IMR-90 (cell line): ENCODE data around the gene PCDHGC5. TPM values are rescaled to one million over a fixed set of nuclear protein-coding genes. Genes with fewer than 3 reads are reported as not detected.

Experiments
- ATAC-seq: fragments of 200-7000 bp; cut with Tn5 transposase; 2 replicates; pipeline ENCODE4 v1.9.1; 2020; ENCODE audit warnings: low read depth, mild to moderate bottlenecking, moderate library complexity
- BruUV-seq: library from RNA; stranded (reverse); fragments of 400-500 nt; replicated peaks from 2 replicates; lab custom pipeline; 2021; lab: Mats Ljungman, UMichigan
- CTCF ChIA-PET: fragments of 300-600 bp; formaldehyde crosslinking; extraction: SDS; loops from one replicate; lab custom pipeline; 2021; ENCODE audit warnings: antibody characterized with exemption; lab: Yijun Ruan, JAX
- POLR2A ChIA-PET: fragments of 300-600 bp; sonication (Branson Sonifier 250); formaldehyde crosslinking; loops from one replicate; lab custom pipeline; 2022; ENCODE audit warnings: antibody characterized with exemption; ENCODE audit not compliant: unreplicated experiment; lab: Charles Lee
- DNase-seq: peaks from one replicate; pipeline ENCODE4 v3.0.0; 2013
- H2AFZ ChIP-seq: replicated peaks from 2 replicates; pipeline ENCODE3; 2013; ENCODE audit warnings: low read length, mild to moderate bottlenecking; ENCODE audit not compliant: poor library complexity
- H2AK5ac ChIP-seq: 2 replicates; pipeline ENCODE4 v1.6.1; 2013; ENCODE audit warnings: low read depth, low read length, inconsistent platforms
- H2AK9ac ChIP-seq: replicated peaks from 2 replicates; pipeline ENCODE3; 2013; ENCODE audit warnings: mild to moderate bottlenecking, low read depth, low read length, moderate library complexity; ENCODE audit not compliant: poor library complexity
- H2BK120ac ChIP-seq: 2 replicates; pipeline ENCODE4 v1.6.1; 2013; ENCODE audit warnings: low read depth, low read length, inconsistent platforms
- H2BK15ac ChIP-seq: 3 replicates; pipeline ENCODE4 v1.6.1; 2013; ENCODE audit warnings: low read depth, low read length, inconsistent platforms
- H2BK20ac ChIP-seq: 2 replicates; pipeline ENCODE4 v1.6.1; 2013; ENCODE audit warnings: low read depth, mild to moderate bottlenecking, inconsistent platforms, low read length, moderate library complexity
- H2BK5ac ChIP-seq: 2 replicates; pipeline ENCODE4 v1.6.1; 2013; ENCODE audit warnings: mild to moderate bottlenecking, low read depth, low read length, inconsistent platforms; ENCODE audit not compliant: poor library complexity, severe bottlenecking
- H3K14ac ChIP-seq: replicated peaks from 2 replicates; pipeline ENCODE4 v1.6.1; 2013; ENCODE audit warnings: low read depth, low read length, inconsistent platforms
- H3K18ac ChIP-seq: 2 replicates; pipeline ENCODE4 v1.6.1; 2013; ENCODE audit warnings: low read depth, low read length, control low read depth
- H3K23ac ChIP-seq: 2 replicates; pipeline ENCODE4 v1.6.1; 2013; ENCODE audit warnings: low read depth, low read length, inconsistent platforms
- H3K27ac ChIP-seq: 2 replicates; pipeline ENCODE4 v1.5.1; 2013; ENCODE audit warnings: mild to moderate bottlenecking, control low read depth, low read length; ENCODE audit not compliant: insufficient read depth
- H3K27me3 ChIP-seq: 2 replicates; pipeline ENCODE4 v1.6.1; 2013; ENCODE audit warnings: low read length; ENCODE audit not compliant: control insufficient read depth, insufficient read depth
- H3K36me3 ChIP-seq: 2 replicates; pipeline ENCODE4 v1.6.1; 2013; ENCODE audit warnings: low read length, mixed read lengths; ENCODE audit not compliant: control insufficient read depth, insufficient read depth
- H3K4ac ChIP-seq: 2 replicates; pipeline ENCODE4 v1.6.1; 2013; ENCODE audit warnings: low read depth, low read length, inconsistent platforms
- H3K4me1 ChIP-seq: 2 replicates; pipeline ENCODE4 v1.6.1; 2013; ENCODE audit warnings: low read length, mixed read lengths; ENCODE audit not compliant: control insufficient read depth, insufficient read depth
- H3K4me2 ChIP-seq: 2 replicates; pipeline ENCODE4 v1.6.1; 2013; ENCODE audit warnings: low read depth, mild to moderate bottlenecking, control low read depth, low read length, moderate library complexity
- H3K4me3 ChIP-seq: 2 replicates; pipeline ENCODE4 v1.5.1; 2013; ENCODE audit warnings: low read depth, mild to moderate bottlenecking, control low read depth, low read length, moderate library complexity; ENCODE audit not compliant: insufficient read depth
- H3K56ac ChIP-seq: 2 replicates; pipeline ENCODE4 v1.6.1; 2013; ENCODE audit warnings: low read length, inconsistent platforms; ENCODE audit not compliant: insufficient read depth; ENCODE audit errors: extremely low read depth
- H3K79me1 ChIP-seq, 2 experiments: 2 replicates each; pipeline ENCODE4 v1.6.1; 2013; ENCODE audit warnings: low read length in 2 of 2, inconsistent platforms in 1 of 2, low read depth in 1 of 2
- H3K9ac ChIP-seq: 2 replicates; pipeline ENCODE4 v1.6.1; 2013; ENCODE audit warnings: low read depth, low read length, control low read depth
- H3K9me1 ChIP-seq: 2 replicates; pipeline ENCODE4 v1.6.1; 2013; ENCODE audit warnings: low read length, inconsistent platforms; ENCODE audit not compliant: insufficient read depth
- H3K9me3 ChIP-seq: 2 replicates; pipeline ENCODE4 v1.6.1; 2013; ENCODE audit warnings: low read length; ENCODE audit not compliant: control insufficient read depth, insufficient read depth
- H4K20me1 ChIP-seq: 2 replicates; pipeline ENCODE4 v1.6.1; 2013; ENCODE audit warnings: low read length, inconsistent platforms; ENCODE audit not compliant: insufficient read depth
- H4K5ac ChIP-seq: 2 replicates; pipeline ENCODE4 v1.6.1; 2013; ENCODE audit warnings: mild to moderate bottlenecking, low read depth, low read length, control low read depth
- H4K8ac ChIP-seq, 2 experiments: 2 replicates each; pipeline ENCODE4 v1.6.1; 2013; ENCODE audit warnings: low read depth in 2 of 2, low read length in 2 of 2, control low read depth in 1 of 2, inconsistent platforms in 1 of 2
- H4K91ac ChIP-seq: 2 replicates; pipeline ENCODE4 v1.6.1; 2013; ENCODE audit warnings: low read depth, low read length, inconsistent platforms; ENCODE audit not compliant: insufficient read depth
- CEBPB ChIP-seq: IDR thresholded peaks from 2 replicates; pipeline ENCODE4 v1.6.1; 2012; ENCODE audit warnings: low read depth, low read length, improper control_type of control experiment
- CHD1 ChIP-seq: IDR thresholded peaks from 2 replicates; pipeline ENCODE4 v1.6.1; 2012; ENCODE audit warnings: low read depth, low read length, improper control_type of control experiment
- ELK1 ChIP-seq: fragments of 150-350 bp; IDR thresholded peaks from 2 replicates; pipeline ENCODE4 v1.6.1; 2016; ENCODE audit warnings: low read depth, mild to moderate bottlenecking, low read length, moderate library complexity, borderline replicate concordance
- FOS ChIP-seq: fragments of 150-350 bp; IDR thresholded peaks from 2 replicates; pipeline ENCODE4 v1.6.1; 2016; ENCODE audit warnings: low read depth, low read length
- MAZ ChIP-seq: IDR thresholded peaks from 2 replicates; pipeline ENCODE4 v1.6.1; 2012; ENCODE audit warnings: low read depth, mild to moderate bottlenecking, low read length, improper control_type of control experiment, moderate library complexity, borderline replicate concordance
- MXI1 ChIP-seq: IDR thresholded peaks from 2 replicates; pipeline ENCODE4 v1.6.1; 2012; ENCODE audit warnings: low read depth, mild to moderate bottlenecking, low read length, moderate library complexity, borderline replicate concordance
- RAD21 ChIP-seq: IDR thresholded peaks from 2 replicates; pipeline ENCODE4 v1.6.1; 2012; ENCODE audit warnings: low read length, improper control_type of control experiment
- RFX5 ChIP-seq: IDR thresholded peaks from 2 replicates; pipeline ENCODE4 v1.8.0; 2012; ENCODE audit warnings: low read depth, mild to moderate bottlenecking, low read length, moderate library complexity
- SMC3 ChIP-seq: fragments of 150-350 bp; IDR thresholded peaks from 2 replicates; pipeline ENCODE4 v1.6.1; 2016; ENCODE audit warnings: low read depth, mild to moderate bottlenecking, antibody characterized with exemption, low read length, moderate library complexity
- WGBS, 2 experiments: methylation state at CpG; one replicate each; pipeline versions ENCODE4 v1.1.5 to v1.1.7; 2013; ENCODE audit warnings: missing lambda C conversion rate in 2 of 2; ENCODE audit not compliant: insufficient read length in 1 of 2; ENCODE audit errors: extremely low coverage in 2 of 2; 5-methylcytosine and 5-hydroxymethylcytosine counted together
- dilution Hi-C: fragments of 300-500 bp; cut with HindIII; formaldehyde crosslinking; loops from one replicate; pipeline ENCODE4 v1.14.3; 2018; ENCODE audit warnings: low sequenced_read_pairs; ENCODE audit not compliant: unreplicated experiment
- in situ Hi-C: fragments of 300-500 bp; cut with MboI; formaldehyde crosslinking; loops from 3 replicates; pipeline ENCODE4 v1.14.3; 2019; ENCODE audit warnings: low sequenced_read_pairs, inconsistent platforms, mixed read lengths
- intact Hi-C: fragments of 100-400 bp; cut with micrococcal nuclease; formaldehyde crosslinking; loops from 2 replicates; pipeline ENCODE4 v1.10.0; 2022
- polyA plus RNA-seq, 3 experiments: library from polyadenylated mRNA; depleted of rRNA; stranded (reverse); fragments of >200 nt; gene quantifications; 2 replicates each; pipeline ENCODE4 v1.2.3, GENCODE V29; 2012; ENCODE audit warnings: low replicate concordance in 1 of 3
- total RNA-seq: library from RNA; depleted of rRNA; stranded (reverse); fragments of >200 nt; gene quantifications from 2 replicates; pipeline ENCODE4 v1.2.3, GENCODE V29; 2012
- TF ChIP-seq, protein P1 (sequence below): fragments of 150-350 bp; IDR thresholded peaks from 2 replicates; pipeline ENCODE4 v1.6.1; 2017; ENCODE audit warnings: mild to moderate bottlenecking, antibody characterized with exemption, low read length, low read depth
- TF ChIP-seq, protein P2 (sequence below): conservative IDR thresholded peaks from 2 replicates; pipeline ENCODE4 v1.5.1; 2012; ENCODE audit warnings: mild to moderate bottlenecking, low read depth, low read length, improper control_type of control experiment

Gene PCDHGC5
- total and polyA plus RNA-seq, 2 of the 4 experiments (the other 2 are of a cell fraction): 2.9 to 3.8 TPM

GRCh38 chr5:141485321-141486055, 3.4 kb upstream of the PCDHGC5 start:
- dilution Hi-C loops (no loop called here), intact Hi-C loops (no loop called here), in situ Hi-C loops (no loop called here)
- H2BK120ac ChIP-seq: no peak overlapping the region
- H4K20me1 ChIP-seq: peaks cover 63% of the 10 kb centered on the region
- H4K8ac ChIP-seq: no peak overlapping the region
- H3K14ac ChIP-seq: no peak overlapping the region
- no peaks in the 10 kb centered on the region; the same call in 1 of the 2 replicates for H3K9me3 ChIP-seq
- BruUV-seq: no TSS peak
- H4K5ac ChIP-seq: no peak overlapping the region
- peak overlapping the region; percentile 3 for H2AK9ac ChIP-seq
- WGBS, 2 experiments: 72% methylated on average over 24 of the region's 38 CpGs; no CpG with 5 or more reads in 1 of the 2 experiments
- no peak overlapping the region for H3K18ac ChIP-seq
- H2BK20ac ChIP-seq: no peak overlapping the region
- H2BK5ac ChIP-seq: no peak overlapping the region
- H3K36me3 ChIP-seq: peaks cover 33% of the 10 kb centered on the region; the same call in 1 of the 2 replicates
- no peak overlapping the region for H3K23ac ChIP-seq
- no peak overlapping the region for H2BK15ac ChIP-seq
- H2AK5ac ChIP-seq: no peak overlapping the region
- DNase-seq: no peak
- no peak overlapping the region for H3K56ac ChIP-seq
- TF ChIP-seq MAZ (no peak), MXI1 (no peak), CEBPB (no peak), SMC3 (no peak), RFX5 (no peak), ELK1 (no peak), CHD1 (no peak), RAD21 (no peak), FOS (no peak)
- TF ChIP-seq, protein P1, sequence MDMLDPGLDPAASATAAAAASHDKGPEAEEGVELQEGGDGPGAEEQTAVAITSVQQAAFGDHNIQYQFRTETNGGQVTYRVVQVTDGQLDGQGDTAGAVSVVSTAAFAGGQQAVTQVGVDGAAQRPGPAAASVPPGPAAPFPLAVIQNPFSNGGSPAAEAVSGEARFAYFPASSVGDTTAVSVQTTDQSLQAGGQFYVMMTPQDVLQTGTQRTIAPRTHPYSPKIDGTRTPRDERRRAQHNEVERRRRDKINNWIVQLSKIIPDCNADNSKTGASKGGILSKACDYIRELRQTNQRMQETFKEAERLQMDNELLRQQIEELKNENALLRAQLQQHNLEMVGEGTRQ: no peak
- TF ChIP-seq, protein P2, sequence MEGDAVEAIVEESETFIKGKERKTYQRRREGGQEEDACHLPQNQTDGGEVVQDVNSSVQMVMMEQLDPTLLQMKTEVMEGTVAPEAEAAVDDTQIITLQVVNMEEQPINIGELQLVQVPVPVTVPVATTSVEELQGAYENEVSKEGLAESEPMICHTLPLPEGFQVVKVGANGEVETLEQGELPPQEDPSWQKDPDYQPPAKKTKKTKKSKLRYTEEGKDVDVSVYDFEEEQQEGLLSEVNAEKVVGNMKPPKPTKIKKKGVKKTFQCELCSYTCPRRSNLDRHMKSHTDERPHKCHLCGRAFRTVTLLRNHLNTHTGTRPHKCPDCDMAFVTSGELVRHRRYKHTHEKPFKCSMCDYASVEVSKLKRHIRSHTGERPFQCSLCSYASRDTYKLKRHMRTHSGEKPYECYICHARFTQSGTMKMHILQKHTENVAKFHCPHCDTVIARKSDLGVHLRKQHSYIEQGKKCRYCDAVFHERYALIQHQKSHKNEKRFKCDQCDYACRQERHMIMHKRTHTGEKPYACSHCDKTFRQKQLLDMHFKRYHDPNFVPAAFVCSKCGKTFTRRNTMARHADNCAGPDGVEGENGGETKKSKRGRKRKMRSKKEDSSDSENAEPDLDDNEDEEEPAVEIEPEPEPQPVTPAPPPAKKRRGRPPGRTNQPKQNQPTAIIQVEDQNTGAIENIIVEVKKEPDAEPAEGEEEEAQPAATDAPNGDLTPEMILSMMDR: no peak
- H3K9ac ChIP-seq: no peak overlapping the region
- no peak overlapping the region for H2AFZ ChIP-seq
- no peak overlapping the region for H3K27ac ChIP-seq
- no peak overlapping the region for H3K4me2 ChIP-seq
- H3K79me1 ChIP-seq: peaks cover 31 to 84% of the 10 kb centered on the region in 2 experiments
- H3K9me1 ChIP-seq: peaks cover 27% of the 10 kb centered on the region
- ChIA-PET POLR2A (no interaction called here), CTCF (no interaction called here)
- H4K91ac ChIP-seq: no peak overlapping the region
- H3K4me3 ChIP-seq: no peak overlapping the region
- no peak for ATAC-seq
- peaks cover 19% of the 10 kb centered on the region for H3K4me1 ChIP-seq
- no peak overlapping the region for H3K4ac ChIP-seq
- no peaks in the 10 kb centered on the region for H3K27me3 ChIP-seq
